Dermis microvascular lymphatic vessel endothelial cell (primary cell): Measurements from ENCODE around the gene CSNK2A1. TPM values are rescaled to one million over a fixed set of nuclear protein-coding genes. Genes with fewer than 3 reads are reported as not detected.
"Not testable (repeated sequence)": the region's sequence is repeated elsewhere in the genome, so short reads cannot be mapped to it uniquely, and the experiment has no call there.

Experiments used
- DNase-seq, 2 donors: peaks; one replicate each; pipeline versions ENCODE4 v3.0.0 to v3.0.0-alpha.2; 2010; ENCODE audit warnings: low read depth in 2 of 2
- total RNA-seq: library from RNA; depleted of rRNA; stranded (reverse); fragments of >200 nt; gene quantifications from 2 replicates; pipeline ENCODE4 v1.2.1, GENCODE V29; 2014

The CSNK2A1 gene
- 76.4 and 87.4 TPM in 2 replicates for total RNA-seq

DNA sequence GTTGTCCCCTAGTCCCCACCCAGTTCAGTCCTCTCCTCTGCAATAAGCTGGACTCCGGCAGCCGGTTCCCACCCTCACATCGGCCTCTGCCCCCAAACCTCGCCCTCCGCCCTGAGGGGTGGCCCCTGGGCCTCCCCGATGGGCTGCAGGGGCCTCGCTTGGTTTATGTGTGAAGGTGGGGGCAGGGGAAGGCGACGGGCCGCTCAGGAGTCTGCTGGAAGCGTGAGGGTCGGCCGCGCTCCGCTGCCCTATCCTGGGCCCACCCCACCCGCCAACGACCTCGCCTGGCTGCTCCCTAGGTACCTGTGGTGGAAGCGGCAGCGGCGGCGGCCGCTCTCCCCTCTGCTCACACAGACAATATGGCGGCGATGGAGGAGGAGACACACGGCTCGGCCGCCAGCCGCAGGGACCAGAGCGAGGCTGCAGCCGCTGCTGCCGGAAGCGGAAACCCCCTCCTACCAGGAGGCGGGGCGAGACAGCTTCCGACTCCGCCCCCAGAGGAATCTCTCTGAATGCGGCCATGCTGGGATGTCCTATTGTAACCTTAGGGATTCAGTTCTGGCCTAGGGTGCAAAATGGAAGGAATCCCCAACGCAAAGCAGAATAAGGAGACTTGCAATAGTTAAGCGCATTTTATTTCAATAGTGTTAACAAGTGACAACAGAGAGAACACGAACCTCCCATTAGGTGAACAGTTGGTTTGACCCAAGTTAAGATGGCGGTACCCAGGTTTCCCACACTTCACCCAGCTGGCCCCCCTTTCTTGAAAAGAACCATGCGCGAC lies at the start of gene CSNK2A1:
TSS of gene CSNK2A1 (minus strand) at position 422 of the 784 bp plus-strand sequence. CDS start 35,239 bp downstream, outside the sequence.
- DNase-seq = peak; percentile 89 to 94

DNA sequence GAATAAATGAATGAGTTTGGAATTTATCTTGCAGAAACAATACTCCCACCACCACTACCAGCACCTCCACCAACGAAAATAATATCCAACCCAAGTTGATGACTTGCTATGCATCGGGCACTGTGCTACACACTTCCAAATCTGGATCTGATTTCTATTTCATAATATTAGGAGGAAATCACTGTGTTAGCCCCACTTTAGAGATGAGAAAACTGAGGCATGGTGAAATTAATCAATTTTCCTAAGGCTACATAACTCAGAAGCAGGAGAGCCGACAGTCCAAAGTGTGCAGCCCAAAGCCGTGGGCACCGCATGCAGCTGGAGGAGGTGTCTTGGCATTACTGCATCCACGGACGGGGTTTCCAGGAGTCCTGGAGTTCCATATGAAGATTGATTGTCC lies 48.9 kb upstream of the CSNK2A1 start:
- DNase-seq = no peak

DNA sequence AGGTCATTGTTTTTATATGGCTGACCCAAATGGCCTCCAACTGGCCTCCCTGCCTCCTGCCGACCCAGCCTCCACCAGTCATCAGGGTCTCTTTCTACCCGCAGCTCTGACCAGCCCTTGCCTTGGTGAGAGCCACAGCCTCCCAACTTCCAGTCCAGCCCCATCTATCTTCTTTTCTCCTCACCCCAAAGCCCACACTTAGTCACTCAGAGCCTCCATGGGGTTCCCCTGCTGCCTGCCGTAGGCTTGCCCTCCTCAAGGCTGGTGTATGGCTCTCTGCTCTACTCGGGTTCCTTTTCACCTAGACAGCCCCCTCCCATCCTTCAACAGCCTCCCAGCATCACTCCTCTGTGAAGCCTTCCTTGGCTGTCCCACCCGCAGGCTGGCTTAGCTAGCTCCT lies 48.4 kb upstream of the CSNK2A1 start:
- no peak for DNase-seq

DNA sequence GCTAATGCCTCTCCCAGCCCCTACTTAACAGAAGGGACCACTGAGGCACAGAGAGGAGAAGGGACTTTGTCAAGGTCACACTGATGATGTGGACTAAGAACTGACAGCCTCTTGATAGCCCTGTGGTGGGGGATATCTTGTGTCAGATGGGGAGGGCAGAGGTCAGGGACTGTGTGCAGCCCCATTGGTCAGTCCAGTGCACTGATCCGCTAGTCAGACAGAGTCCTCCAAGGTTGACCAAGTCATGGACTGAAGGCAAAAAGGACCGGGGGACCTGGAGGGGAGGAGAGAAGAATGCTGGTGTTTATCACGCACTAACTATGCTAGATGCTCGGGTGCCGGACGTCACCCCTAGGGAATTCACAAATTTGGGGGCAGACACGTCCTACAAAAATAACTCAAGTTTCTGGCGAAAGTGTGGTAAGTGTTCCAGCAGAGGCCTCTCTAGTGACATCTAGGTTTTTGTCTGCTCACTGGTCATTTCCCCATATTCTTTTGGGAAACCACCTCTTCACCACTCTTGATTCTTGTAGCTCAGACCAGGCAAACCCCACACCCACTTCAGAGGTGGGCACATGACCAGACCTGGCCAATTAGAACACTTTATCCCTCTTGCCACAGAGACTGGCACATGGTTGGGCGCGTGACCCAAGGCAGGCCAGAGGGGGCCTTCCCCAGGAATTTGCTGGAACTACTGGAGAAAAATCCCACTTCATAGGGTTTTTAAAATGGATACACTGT lies 45.5 kb upstream of the CSNK2A1 start:
- DNase-seq = no peak

DNA sequence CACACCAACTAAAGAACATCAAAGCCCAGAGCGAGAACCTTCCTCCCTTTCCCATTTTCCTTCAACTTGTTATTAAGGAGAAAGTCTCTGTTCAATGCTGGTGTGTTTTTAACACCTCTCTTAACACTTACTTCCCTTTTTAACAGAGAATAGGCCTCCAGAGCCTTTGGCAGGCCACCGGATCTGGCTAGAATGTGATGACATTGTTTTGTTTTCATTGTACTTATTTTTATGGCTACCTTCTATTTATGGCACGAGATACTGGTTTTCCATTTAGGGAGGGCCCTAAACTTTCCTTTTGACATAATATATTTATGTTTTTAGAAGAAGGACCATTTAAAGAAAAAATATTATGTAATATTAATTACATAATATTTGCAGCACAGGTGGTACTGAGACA lies 44.9 kb upstream of the CSNK2A1 start:
- peak; percentile 57 to 72 for DNase-seq

DNA sequence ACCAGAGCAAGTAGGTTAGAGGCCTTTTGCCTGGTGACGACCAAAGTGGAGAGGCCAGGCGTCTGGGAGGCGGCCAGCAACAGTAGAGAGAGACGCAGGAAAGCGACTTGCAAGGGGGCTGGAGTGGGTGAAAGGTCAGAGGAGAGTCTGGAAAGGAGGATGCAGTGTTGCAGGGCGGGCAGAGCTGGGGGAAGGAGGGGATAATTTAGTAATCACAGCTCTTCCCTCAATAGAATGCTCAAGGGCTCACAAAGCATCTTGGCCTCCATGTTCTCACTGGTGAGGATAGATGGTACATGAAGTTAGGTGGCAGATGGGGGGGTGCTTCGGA lies 41.3 kb upstream of the CSNK2A1 start:
- no peak for DNase-seq

DNA sequence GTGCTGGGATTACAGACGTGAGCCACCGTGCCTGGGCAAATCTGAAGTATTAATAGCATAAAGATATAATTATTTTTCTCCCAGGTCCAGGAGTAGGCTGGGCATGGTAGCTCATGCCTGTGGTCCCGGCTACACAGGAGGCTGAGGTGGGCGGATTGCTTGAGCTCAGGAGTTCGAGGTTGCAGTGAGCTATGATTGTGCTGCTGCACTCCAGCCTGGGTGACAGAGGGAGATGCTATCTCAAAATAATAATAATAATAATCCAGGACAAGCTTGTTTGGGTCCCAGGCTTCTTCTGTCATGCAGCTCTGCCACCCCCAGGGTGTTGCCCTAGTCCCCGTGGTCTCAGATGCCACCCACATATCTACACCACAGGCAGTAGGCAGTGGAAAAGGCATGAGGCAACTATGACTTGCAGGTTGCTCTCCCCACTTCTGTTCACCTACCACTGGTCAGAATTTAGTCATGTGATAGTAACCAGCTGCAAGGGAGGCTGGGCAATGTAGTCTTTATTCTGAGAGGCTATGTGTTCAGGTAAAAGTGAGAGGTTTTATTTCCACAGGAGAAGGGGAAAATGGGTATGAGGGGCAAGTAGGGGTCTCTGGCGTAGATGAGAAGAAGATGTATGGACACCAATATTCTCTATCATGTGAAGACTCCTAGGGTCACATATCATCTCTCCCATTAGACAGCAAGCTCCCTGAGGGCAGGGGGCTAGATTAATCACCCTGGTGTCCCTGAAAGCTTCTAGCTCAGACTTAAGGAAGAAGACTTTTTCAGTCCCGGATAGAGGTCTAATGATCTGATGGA lies 40.8 kb upstream of the CSNK2A1 start:
- DNase-seq = peak in 1 of 2 donors; percentile 12

DNA sequence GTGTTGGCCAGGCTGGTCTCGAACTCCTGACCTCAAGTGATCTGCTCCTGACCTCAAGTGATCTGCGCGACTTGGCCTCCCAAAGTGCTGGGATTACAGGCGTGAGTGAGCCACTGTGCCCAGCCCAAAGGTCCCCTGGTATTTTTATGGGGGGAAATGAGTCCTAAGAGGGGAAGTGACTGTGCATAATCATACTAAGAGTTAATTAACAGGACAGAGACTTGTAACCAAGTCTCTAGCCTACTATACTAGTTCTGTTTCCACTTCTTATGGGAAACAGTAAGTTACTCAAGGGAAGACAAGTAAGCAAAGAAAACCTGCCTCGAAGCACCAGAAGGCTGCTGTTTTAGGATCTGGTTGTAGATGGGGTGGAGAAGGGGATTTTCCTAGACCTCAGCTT lies 38.6 kb upstream of the CSNK2A1 start:
- DNase-seq = no peak

DNA sequence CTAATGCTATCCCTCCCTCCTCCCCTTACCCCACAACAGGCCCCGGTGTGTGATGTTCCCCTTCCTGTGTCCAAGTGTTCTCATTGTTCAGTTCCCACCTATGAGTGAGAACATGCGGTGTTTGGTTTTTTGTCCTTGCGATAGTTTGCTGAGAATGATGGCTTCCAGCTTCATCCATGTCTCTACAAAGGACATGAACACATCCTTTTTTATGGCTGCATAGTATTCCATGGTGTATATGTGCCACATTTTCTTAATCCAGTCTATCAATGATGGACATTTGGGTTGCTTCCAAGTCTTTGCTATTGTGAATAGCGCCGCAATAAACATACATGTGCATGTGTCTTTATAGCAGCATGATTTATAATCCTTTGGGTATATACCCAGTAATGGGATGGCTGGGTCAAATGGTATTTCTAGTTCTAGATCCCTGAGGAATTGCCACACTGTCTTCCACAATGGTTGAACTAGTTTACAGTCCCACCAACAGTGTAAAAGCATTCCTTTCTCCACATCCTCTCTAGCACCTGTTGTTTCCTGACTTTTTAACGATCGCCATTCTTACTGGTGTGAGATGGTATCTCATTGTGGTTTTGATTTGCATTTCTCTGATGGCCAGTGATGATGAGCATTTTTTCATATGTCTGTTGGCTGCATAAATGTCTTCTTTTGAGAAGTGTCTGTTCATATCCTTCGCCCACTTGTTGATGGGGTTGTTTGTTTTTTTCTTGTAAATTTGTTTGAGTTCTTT lies 35.5 kb upstream of the CSNK2A1 start:
- not testable (repeated sequence) for DNase-seq

DNA sequence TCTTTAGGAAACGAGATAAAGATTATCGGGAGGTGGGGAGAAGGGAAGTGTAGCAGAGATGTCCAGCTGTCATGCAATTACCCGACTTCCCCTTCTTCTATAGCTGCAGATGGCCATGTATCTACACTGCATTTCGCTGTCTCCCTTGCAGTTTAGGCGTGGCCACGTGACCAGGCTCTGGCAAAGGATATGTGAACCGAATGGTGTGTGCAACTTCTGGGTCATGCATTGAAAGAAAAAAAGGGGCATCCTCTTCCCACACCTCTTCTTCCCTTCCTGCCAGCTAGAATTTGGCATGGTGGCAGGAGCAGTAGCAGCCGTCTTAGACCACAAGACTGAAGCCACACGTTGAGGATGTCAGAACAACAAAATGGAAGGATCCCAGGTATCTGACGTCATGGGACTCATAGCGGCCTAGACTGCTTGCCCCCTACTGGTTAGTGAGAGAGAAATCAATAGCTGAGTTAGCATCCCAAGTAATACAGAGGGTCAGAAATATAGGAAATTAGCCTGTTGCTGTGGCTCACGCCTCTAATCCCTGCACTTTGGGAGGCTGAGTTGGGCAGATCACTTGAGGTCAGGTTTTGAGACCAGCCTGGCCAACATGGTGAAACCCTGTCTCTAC lies 33.7 kb upstream of the CSNK2A1 start:
- peak; percentile 67 to 87 for DNase-seq

DNA sequence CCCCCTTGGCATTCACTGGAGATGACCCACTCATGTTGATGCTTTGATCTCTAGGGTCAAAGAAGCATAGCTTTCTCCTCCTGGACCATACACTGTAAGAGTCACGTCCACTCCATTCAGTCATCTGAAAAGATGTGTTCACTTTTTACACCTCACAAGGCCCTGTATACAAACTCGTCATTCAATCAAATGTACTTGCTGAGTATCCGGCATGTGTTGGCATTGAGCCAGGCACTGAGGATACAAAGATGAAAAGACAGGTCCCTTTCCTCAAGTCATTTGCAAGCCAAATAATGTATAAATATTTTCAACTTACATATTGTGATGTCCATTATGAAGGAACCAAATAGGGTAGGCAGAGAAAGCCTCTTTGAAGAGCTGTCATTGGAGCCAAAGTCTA lies 32.6 kb upstream of the CSNK2A1 start:
- DNase-seq = peak in 1 of 2 donors; percentile 66

DNA sequence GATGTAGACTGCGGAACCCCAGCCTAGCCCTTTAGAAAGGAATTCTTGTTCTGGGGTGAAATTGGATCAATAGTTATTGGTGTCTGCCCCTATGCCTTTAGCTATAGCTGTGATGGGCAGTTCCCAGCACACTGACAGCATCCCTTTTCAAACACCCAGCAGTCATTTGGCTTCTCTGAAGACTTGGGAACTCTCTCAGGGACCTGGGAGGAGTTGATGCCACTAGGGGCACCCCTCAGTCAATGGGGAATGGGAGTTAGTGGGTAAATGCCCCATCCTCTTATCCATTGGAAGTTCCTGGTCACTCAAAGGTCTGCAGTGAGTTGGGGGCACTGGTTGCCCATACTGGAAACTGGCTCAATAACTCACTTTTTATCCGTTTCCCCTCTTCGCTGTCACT lies 31.6 kb upstream of the CSNK2A1 start:
- no peak for DNase-seq

DNA sequence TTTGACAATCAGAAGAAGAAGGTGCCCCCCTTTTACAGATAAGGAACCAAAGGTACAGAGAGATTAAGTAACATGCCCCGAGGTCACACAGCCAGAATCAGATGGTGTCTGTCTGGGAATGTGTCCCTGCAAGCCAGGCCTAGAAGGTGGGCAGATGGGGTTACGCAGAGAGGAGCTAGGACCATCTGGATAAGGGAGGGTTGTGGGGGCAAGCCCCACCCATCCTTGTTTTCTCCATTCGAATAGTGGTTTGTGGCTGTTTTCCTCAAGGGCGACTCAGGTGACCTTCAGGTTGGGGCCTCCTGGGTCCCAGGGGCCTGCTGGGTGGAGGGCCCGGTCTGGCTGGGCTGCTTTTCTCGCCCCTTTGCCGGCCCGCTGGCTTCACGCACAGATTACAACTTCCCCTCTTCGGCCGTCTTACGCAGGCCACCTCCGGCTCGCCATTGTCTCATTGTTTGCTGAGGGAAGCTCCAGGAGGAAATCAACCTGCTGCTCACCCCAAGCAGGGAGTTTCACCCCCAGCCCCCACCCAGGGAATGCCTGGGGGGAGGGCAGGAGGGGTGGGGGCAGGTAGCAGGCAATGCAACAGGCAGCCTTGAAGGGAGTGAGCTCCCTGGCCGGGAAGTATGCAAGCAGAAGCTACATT lies 30.8 kb upstream of the CSNK2A1 start:
- peak in 1 of 2 donors; percentile 63 for DNase-seq

DNA sequence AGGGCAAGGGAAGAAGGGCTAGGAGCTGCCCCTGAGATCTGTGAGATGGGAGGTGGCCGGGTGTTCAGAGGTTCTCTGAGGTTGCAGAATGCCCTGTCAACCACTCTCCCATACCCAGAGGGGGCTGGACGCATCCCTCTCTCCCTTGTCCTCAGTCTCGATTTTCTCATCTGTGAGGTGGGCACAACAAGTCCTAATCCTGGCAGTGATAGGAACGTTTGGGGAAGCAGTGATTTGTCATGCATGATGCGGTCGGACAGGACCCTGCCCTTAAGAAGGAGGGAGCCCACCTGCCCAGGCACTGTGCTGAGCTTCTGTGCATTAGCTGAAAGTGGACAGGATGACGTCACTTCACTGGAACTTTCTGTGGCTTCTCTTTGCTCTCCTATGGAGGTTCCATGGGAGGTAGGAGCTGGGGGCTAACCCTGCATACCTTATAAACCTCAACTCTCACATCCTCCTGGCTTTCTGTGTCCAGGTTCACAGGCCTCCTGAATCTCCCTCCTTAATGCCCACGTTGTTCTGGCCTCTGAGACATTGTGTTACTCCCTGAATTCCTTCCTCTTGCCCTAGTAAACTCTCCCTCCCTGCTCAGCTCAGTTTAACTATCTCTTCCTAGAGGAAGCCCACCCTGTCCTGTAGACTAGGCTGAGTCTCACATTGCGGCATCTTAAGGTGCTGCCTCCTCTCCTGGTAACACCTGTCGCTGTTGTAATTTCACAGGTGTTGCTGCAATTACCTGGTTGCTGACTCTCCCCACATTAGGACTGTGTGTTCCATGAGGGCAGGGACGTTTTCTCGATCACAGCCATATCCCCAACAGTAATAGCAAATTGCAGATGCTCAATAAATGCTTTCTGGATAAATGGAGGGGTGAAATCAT lies 30.1 kb upstream of the CSNK2A1 start:
- no peak for DNase-seq

DNA sequence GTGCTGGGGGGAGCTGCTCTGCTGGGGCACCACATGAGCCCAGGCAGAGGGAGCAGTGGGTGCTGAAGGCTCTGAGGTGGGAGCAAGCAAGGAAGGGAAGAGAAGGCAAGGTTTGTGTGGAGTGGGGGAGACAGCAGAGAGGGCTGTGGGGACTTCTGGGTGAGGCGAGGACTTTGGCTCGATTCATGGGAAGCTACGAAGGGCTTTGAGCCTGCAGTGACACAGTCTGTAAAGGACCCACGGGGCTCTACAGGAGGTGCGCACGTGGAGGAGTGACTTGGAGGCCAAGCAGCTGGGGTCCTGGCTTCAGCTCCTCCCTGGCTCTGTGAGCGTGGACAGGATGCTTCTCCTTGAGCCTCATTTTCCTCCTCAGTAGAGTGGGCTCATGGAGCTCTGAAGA lies 29.1 kb upstream of the CSNK2A1 start:
- DNase-seq = no peak

DNA sequence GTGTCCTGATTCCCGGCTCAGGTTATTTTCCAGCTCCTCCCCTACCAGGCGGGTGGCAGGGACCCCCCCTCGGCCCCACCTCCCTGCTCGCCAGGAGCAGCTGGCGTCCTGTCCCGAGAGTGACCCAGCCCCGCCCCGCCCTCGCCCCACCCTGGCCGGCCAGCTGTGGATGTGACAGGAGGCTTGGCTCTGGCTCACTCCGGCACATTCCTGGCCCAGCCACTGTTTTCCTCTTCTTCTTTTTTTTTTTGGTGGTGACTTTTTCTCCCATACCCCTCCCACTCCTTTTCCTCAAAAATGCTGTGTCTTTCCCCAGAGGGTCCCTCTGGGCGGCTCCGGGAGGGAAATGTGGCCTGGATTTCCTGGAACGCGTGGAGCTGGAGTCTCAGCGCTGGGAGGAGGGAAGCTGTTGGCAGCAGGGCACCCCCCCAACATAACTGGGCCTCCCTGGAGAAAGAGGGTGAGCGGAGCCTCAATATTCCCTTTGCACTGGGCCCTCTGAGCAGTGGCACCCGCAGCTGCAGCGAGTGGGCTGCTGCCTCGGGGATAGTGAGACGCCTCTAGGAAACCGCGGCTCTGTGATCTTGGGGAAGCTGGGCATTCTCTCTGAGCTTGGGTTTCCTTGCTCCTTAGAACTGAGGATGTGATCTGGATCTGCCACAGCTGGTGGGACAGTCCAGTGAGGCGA lies 28.3 kb upstream of the CSNK2A1 start:
- DNase-seq = peak in 1 of 2 donors; percentile 51

DNA sequence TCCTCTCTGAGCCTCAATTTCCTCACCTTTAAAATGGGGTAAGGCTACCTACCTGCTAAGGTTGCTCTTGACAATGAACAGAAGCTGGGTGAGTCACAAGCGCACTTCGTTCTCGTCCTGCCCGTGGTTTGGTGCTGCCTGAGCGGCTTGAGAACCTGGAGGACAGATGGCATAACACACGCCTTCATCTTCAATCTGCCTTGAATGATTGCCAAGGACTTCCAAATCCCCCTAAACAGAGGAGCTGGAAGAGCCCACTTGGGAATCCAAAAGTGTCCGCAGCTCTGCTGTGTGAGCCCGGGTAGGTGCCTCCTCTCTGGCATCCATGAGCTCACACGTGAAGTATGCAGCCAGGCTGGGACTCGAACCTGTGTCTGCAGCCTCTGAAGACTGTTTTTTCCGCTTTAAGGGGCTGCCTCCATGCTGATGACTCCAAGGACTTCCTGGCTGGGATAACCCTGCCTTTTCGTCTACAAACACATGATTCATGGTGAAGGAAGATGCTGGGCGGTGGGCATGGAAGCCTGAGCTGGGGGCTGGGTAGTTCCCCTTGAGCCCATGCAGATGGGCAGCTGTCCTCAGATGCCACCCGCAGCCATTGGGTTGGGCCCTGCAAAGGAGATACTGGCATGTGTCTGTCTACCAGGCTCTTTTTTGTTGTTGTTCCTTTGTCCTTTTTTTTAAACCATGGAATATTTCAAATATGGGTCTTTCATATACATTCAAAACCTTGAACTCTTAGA lies 25.3 kb upstream of the CSNK2A1 start:
- DNase-seq = peak in 1 of 2 donors; percentile 13

DNA sequence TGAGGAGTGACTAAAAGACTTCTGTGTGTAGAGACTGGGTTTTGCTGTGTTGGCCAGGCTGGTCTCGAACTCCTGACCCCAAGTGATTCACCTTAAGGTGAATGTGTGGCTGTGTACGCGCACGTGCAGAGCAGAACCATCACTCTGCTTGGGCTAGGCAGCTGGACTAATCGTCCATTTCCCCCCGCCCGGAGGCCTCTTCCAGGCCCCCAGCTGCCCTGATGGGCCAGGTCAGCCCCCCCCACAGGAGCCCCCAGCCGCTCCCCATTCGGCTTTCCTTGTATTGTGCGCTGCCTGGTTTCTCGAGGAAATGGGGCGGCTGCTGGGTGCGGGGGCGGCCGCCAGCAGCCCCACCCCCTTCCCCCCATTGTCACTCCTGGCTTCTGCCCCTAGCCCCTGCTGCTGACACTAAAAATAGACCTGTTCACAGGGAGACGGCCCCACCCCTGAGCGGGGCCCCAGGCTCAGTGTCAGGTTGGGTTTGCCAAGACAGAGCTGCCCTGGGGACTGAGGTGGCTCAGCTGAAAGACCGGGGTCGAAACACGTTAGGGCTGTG lies 24.6 kb upstream of the CSNK2A1 start:
- DNase-seq = peak in 1 of 2 donors; percentile 15
